Heart right ventricle (tissue), 16 donors: Measurements from ENCODE around the gene NDEL1. TPM values are rescaled to one million over a fixed set of nuclear protein-coding genes. Genes with fewer than 3 reads are reported as not detected.

ENCODE experiments used
- ATAC-seq, 8 donors: fragments of 200-7000 bp; cut with Tn5 transposase; one replicate each; pipeline ENCODE4 v1.9.1; 2020; ENCODE audit warnings: mild to moderate bottlenecking in 8 of 8, moderate library complexity in 8 of 8, moderate number of reproducible peaks in 1 of 8
- DNase-seq, 2 donors: peaks; one replicate each; pipeline ENCODE4 v3.0.0-alpha.2; 2020
- H3K27ac ChIP-seq, 10 donors: fragments of 200-600 bp; sonication (generic) in 2 of 10; one replicate each; pipeline versions ENCODE4 v1.5.0 to v1.8.0; 2020 to 2022; ENCODE audit warnings: mild to moderate bottlenecking in 3 of 10
- H3K27me3 ChIP-seq, 7 donors: fragments of 200-600 bp; one replicate each; pipeline ENCODE4 v1.8.0; 2021 to 2022; ENCODE audit warnings: mild to moderate bottlenecking in 2 of 7
- H3K36me3 ChIP-seq, 9 donors: fragments of 200-600 bp; sonication (generic) in 1 of 9; one replicate each; pipeline versions ENCODE4 v1.5.0 to v1.8.0; 2020 to 2022; ENCODE audit warnings: mild to moderate bottlenecking in 2 of 9
- H3K4me1 ChIP-seq, 9 donors: fragments of 200-600 bp; sonication (generic) in 1 of 9; one replicate each; pipeline versions ENCODE4 v1.5.0 to v1.8.0; 2020 to 2022; ENCODE audit warnings: mild to moderate bottlenecking in 4 of 9
- H3K4me3 ChIP-seq, 10 donors: fragments of 200-600 bp; sonication (generic) in 2 of 10; one replicate each; pipeline versions ENCODE4 v1.5.0 to v1.8.0; 2020 to 2022; ENCODE audit warnings: mild to moderate bottlenecking in 7 of 10, moderate library complexity in 2 of 10
- H3K9me3 ChIP-seq, 11 donors: fragments of 200-600 bp in 10 of 11; sonication (generic) in 2 of 11; one replicate each; pipeline versions ENCODE4 v1.5.0 to v1.8.0; 2013 to 2022; ENCODE audit warnings: mild to moderate bottlenecking in 2 of 11, control low read depth in 1 of 11, moderate library complexity in 1 of 11
- WGBS, 2 donors: extraction: QIAGEN DNeasy Blood & Tissue Kit; methylation state at CpG; one replicate each; pipeline ENCODE4 v1.1.7; 2013; ENCODE audit warnings: inconsistent platforms in 1 of 2; 5-methylcytosine and 5-hydroxymethylcytosine counted together
- intact Hi-C, 10 donors: fragments of 100-400 bp; cut with DNase I; formaldehyde crosslinking; loops; one replicate each; pipeline versions ENCODE4 v1.11.1 to v1.14.2; 2022
- long read RNA-seq, 3 donors: library from polyadenylated mRNA; unstranded; transcript quantifications; one replicate each; pipeline ENCODE4 v2.0.0, GENCODE V29; 2020 to 2021
- polyA plus RNA-seq, 2 donors: library from polyadenylated mRNA; stranded (reverse); fragments of 200-250 nt; gene quantifications; one replicate each; pipeline ENCODE4 v1.2.3, GENCODE V29; 2013
- total RNA-seq, 10 donors: library from RNA; stranded (reverse); fragmentation: NEBNext Ultra II Directional in 3 of 10; extraction: Animal tissue kit (Norgen Biotek cat#: 25700) in 3 of 10; gene quantifications; one replicate each; pipeline versions ENCODE4 v1.2.1 to v1.2.4, GENCODE V29; 2021 to 2023
- TF ChIP-seq, protein P1 (sequence below), 9 donors: fragments of 200-600 bp; sonication (generic) in 2 of 9; IDR thresholded peaks; one replicate each; pipeline versions ENCODE4 v1.5.0 to v1.8.0; 2021 to 2022; ENCODE audit warnings: antibody characterized with exemption in 9 of 9, mild to moderate bottlenecking in 5 of 9, moderate library complexity in 1 of 9
- donor health status: Arrhythmogenic right ventricular cardiomyopathy.
- donor health status: ischemic (EF 13 %, LVEDD 7.1; RV severe dilation, severe dysfunction).
- donor health status: healthy with polysubstance abuse.
- donor health status: DM: no; HTN: yes; CAD: no.
- donor health status: DM: no; HTN: no; CAD: no.
- donor health status: ischemic (EF 25% LVEDD 6.9; RV normal size, moderate dysfunction).
- donor health status: ischemic (EF 25% LVEDD 5.7; RV mildly dilated, moderate dysfunction).
- donor health status: healthy.
- donor health status: DM: yes; HTN: yes; CAD: no.
- donor health status: Ischemic cardiomyopathy.
- donor health status: ischemic (EF 35%, LVEDD 5.7; RV mildly dilated, moderate dysfunction).
- donor health status: nonischemic (EF 11% LVEDD 7.7; RV severe dilation, severe dysfunction).
- donor health status: DM: yes; HTN: yes; CAD: no.
- donor health status: PGD.
- donor health status: ischemic (EF 29% LVEDD 5.4; RV normal size, mild dysfunction).
- donor health status: nonischemic (EF 23%, LVEDD 6.1; RV moderate dilation, normal function).

NDEL1 gene, protein sequence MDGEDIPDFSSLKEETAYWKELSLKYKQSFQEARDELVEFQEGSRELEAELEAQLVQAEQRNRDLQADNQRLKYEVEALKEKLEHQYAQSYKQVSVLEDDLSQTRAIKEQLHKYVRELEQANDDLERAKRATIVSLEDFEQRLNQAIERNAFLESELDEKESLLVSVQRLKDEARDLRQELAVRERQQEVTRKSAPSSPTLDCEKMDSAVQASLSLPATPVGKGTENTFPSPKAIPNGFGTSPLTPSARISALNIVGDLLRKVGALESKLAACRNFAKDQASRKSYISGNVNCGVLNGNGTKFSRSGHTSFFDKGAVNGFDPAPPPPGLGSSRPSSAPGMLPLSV
- total RNA-seq (10 to 100 TPM; 21.2 to 37.0 (median 28.4) TPM), polyA plus RNA-seq (10 to 100 TPM; 22.5 to 27.1 TPM)
- long read RNA-seq, donor 1, partial matches to known transcripts: 1 of 7 reads
- long read RNA-seq, donor 1, other reads (novel, unspliced or antisense): 2 of 7 reads
- long read RNA-seq, donor 2, transcript NDEL1-203 (10 exons, 1,858 nt): major isoform, 7 of 12 reads
- long read RNA-seq, donor 2, partial matches to known transcripts: 1 of 12 reads
- long read RNA-seq, donor 2, other reads (novel, unspliced or antisense): 2 of 12 reads
- long read RNA-seq, donor 3, transcript NDEL1-201 (9 exons, 2,372 nt): minor isoform, 10 of 64 reads
- long read RNA-seq, donor 3, transcript NDEL1-203 (10 exons, 1,858 nt): major isoform, 29 of 64 reads
- long read RNA-seq, donor 3, partial matches to known transcripts: 11 of 64 reads
- long read RNA-seq, donor 3, other reads (novel, unspliced or antisense): 9 of 64 reads

DNA sequence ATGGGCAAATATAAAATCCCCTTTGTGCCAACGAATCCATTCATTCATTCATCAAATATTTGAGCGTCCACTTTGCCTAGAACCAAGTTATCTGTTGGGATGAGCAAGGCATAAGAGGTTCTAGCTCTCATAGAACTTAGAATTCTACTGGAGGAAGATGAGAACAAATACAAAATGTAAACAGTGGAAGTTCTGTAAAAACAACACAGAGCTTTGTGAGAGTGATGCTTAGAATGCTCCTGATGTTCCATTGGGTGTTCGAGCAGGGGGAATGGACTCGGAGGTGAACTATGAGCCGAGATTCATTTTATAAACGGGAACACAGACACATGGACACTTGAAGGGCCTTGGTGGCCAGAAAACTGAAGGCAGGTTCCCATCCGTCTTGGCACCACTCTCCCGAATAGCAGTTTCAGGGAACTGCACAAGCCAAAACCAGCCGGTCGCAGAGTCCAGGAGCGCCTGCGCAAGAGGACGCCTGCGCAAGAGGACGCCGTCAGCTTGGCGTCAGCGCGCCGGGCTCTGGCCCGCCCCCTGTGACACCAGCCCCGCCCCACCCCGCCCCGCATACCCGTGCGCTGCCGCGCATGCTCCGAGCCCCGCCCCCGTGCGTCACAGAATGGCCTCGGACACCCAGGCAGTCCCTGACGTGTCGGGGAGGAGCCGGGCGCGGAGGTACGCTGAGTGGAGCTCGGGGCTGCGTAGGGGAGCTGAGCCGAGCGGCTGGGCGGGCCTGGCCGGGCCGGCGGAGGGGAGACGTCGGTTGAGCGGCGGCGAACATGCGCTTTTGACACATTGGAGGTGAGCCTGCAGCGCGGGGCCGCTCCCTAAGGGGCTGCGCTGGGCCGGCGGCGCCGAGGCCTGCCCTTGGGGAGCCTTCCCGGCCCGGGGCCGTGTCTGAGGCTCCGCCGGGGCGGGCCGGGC, at the start of gene NDEL1:
TSS of gene NDEL1 (plus strand) at position 640 of the 924 bp plus-strand sequence. CDS start 8,388 bp downstream, outside the sequence.
- Histone ChIP-seq H3K27me3 (no peaks in the 10 kb centered on the region), H3K36me3 (peaks cover 0 to 27% (median 0%) of the 10 kb centered on the region in 9 donors), H3K9me3 (no peaks in the 10 kb centered on the region), H3K4me1 (peaks cover 0 to 50% (median 30%) of the 10 kb centered on the region in 9 donors), H3K4me3 (peak within 1 kb of the TSS; percentile 77 to 98 (median 86)), H3K27ac (peak within 1 kb of the TSS; percentile 94 to 100 (median 100))
- DNase-seq (peak; percentile 99 to 100), ATAC-seq (peak; percentile 97 to 99 (median 98))
- 2 to 3% methylated on average over 60 to 68 of the region's 68 CpGs for WGBS, 2 donors
- TF ChIP-seq, protein P1, sequence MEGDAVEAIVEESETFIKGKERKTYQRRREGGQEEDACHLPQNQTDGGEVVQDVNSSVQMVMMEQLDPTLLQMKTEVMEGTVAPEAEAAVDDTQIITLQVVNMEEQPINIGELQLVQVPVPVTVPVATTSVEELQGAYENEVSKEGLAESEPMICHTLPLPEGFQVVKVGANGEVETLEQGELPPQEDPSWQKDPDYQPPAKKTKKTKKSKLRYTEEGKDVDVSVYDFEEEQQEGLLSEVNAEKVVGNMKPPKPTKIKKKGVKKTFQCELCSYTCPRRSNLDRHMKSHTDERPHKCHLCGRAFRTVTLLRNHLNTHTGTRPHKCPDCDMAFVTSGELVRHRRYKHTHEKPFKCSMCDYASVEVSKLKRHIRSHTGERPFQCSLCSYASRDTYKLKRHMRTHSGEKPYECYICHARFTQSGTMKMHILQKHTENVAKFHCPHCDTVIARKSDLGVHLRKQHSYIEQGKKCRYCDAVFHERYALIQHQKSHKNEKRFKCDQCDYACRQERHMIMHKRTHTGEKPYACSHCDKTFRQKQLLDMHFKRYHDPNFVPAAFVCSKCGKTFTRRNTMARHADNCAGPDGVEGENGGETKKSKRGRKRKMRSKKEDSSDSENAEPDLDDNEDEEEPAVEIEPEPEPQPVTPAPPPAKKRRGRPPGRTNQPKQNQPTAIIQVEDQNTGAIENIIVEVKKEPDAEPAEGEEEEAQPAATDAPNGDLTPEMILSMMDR (IDR thresholded peaks at IDR 0.05): no peak
- intact Hi-C loops: loop anchor here in 1 of 10 donors (10.0 kb wide), 1 partner anchor 51 kb away; the partner anchor contains the start of gene RPL26

DNA sequence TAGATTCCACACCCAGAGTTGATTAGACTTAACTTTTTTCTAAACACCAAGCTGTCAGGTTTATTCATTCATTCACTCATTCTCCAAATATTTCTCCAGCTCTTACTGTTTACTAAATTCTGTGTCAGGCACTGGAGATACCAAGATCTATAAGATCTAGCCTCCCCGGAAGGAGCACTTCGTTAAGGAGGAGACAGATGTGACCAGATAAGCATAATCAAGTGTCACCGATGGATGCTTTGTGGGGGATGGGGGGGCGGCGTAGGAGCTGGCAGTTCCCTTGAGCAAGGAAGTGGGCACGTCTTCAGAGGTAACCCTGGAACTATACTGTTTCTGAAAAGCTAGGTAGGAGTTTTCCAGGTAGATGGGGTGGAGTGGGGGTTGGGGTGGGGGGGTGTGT, 48.8 kb upstream of the NDEL1 start:
- no peak overlapping the region for H3K4me3 ChIP-seq
- H3K36me3 ChIP-seq: peaks cover 0 to 3% (median 0%) of the 10 kb centered on the region in 9 donors
- intact Hi-C loops: loop anchor here in 2 of 10 donors (10.0 kb wide), 2 partner anchors 48 to 58 kb away; partner anchors contain the start of gene NDEL1 (in 1 of the 2)
- H3K27me3 ChIP-seq: peaks cover 0 to 4% (median 0%) of the 10 kb centered on the region in 7 donors
- H3K9me3 ChIP-seq: no peaks in the 10 kb centered on the region
- no peak for ATAC-seq
- TF ChIP-seq, protein P1 (IDR thresholded peaks at IDR 0.05): no peak
- H3K4me1 ChIP-seq: peaks cover under 1 to 19% (median 10%) of the 10 kb centered on the region in 9 donors
- 46 to 55% methylated on average over 6 of the region's 6 CpGs for WGBS, 2 donors
- no peak for DNase-seq
- no peak overlapping the region for H3K27ac ChIP-seq

DNA sequence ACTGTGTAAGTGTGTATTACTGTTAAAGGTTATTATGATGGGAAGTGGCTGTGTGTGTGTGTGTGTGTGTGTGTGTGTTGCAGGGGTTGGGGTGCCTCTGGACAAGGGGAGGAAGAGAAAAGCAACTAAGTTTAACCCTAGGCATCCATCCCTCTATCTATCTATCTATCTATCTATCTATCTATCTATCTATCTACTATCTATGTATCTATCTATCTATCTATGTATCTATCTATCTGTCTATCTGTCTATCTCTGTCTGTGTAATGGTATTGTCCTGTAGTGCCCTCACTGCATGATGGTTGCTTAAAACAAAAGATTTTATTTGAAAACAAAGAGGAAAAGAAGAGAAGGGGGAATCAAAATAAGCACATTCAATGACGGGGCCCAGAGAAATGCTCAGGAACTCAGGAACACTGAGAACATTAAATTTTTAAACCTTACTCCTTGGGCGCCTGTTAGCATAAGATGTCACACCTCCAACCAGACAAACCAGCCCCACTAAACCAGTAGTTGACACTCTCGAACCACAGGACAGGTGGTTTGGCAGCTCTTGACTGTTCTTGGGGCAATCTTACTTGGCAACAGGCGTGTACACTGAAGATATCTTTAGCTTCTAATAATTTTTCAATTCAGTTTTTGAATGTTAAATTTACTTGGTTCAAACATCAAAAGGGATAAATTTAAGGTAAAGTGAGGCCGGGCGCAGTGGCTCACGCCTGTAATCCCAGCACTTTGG, 47.6 kb upstream of the NDEL1 start:
- H3K36me3 ChIP-seq: no peaks in the 10 kb centered on the region
- peaks cover 0 to 15% (median 5%) of the 10 kb centered on the region in 9 donors for H3K4me1 ChIP-seq
- no peak for ATAC-seq
- H3K9me3 ChIP-seq: no peaks in the 10 kb centered on the region
- TF ChIP-seq, protein P1 (IDR thresholded peaks at IDR 0.05): no peak
- no peak overlapping the region for H3K4me3 ChIP-seq
- no peak for DNase-seq
- intact Hi-C loops: loop anchor here in 2 of 10 donors (10.0 kb wide), 2 partner anchors 47 to 57 kb away; partner anchors contain the start of gene NDEL1 (in 1 of the 2)
- WGBS, 2 donors: 93% methylated on average over 7 of the region's 7 CpGs
- no peak overlapping the region for H3K27ac ChIP-seq
- H3K27me3 ChIP-seq: peaks cover 0 to 14% (median 7%) of the 10 kb centered on the region in 7 donors
